GM12878 (cell line): Measurements from ENCODE around the gene PAPLN.

Source experiments
- HCFC1 ChIP-seq: fragments of 150-350 bp; IDR thresholded peaks from 2 replicates; pipeline ENCODE4 v1.6.1; 2014; ENCODE audit warnings: low read length
- MTA2 ChIP-seq: fragments of 450-650 bp; IDR thresholded peaks from 2 replicates; pipeline ENCODE4 v1.6.1; 2016; ENCODE audit warnings: low read depth, mild to moderate bottlenecking, moderate library complexity
- MXI1 ChIP-seq: fragments of 150-350 bp; IDR thresholded peaks from 2 replicates; pipeline ENCODE4 v1.6.1; 2011; ENCODE audit warnings: low read depth, mild to moderate bottlenecking, inconsistent platforms, low read length, improper control_type of control experiment
- POLR2A ChIP-seq: IDR thresholded peaks from 2 replicates; pipeline ENCODE4 v1.6.1; 2011; ENCODE audit warnings: low read depth, mild to moderate bottlenecking, low read length
- RFX5 ChIP-seq: IDR thresholded peaks from 2 replicates; pipeline ENCODE4 v1.6.1; 2011; ENCODE audit warnings: low read depth, low read length, improper control_type of control experiment
- TF ChIP-seq, protein P1 (sequence below): fragments of 450-650 bp; formaldehyde crosslinking; IDR thresholded peaks from 2 replicates; pipeline ENCODE4 v1.4.0; 2020; ENCODE audit warnings: mild to moderate bottlenecking, moderate library complexity
- TF ChIP-seq, protein P2 (sequence below): fragments of 450-650 bp; IDR thresholded peaks from 2 replicates; pipeline ENCODE4 v1.6.1; 2017; ENCODE audit warnings: mild to moderate bottlenecking
- TF ChIP-seq, protein P3 (sequence below), 3 experiments: IDR thresholded peaks in 2 of 3; conservative IDR thresholded peaks in 1 of 3; 2 replicates each; pipeline ENCODE4 v1.5.1; 2011; ENCODE audit warnings: low read depth in 3 of 3, low read length in 3 of 3, mild to moderate bottlenecking in 3 of 3, control low read depth in 2 of 3, moderate library complexity in 2 of 3, inconsistent platforms in 1 of 3, mixed read lengths in 1 of 3; ENCODE audit not compliant: control insufficient read depth in 2 of 3, insufficient read depth in 1 of 3; ENCODE audit errors: extremely low read depth in 1 of 3

DNA sequence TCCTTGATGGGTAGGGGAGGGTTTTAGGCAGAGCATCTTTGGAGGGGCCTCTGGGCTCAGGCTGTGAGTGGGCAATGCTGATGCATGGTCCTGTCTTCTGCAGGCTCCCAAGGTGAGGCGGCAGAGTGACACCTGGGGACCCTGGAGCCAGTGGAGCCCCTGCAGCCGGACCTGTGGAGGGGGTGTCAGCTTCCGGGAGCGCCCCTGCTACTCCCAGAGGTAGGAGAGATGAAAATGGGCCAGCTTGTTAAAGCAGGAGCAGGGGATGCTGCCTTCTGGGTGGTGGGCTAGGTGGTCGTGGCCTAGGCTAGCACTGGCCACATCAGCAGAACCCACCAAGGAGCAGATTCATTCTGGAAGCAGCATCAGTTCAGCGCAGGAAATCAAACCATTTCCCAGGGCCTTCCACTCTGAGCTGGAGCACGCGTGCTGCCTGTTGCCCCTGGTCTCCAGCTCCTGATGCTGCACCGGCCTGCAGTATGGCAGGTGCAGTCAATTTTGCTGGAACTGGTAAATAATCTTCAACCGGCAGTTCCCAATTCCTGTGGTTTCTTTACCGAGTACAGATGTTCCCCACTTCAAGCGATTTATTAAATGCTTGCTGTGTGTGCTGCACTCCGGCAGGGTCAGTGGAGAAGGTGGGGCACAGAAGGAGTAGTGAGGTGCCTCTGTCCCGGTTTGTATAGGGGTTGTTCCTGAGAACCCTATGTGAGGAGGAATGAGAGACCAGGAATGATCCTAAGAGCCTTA lies 7.4 kb downstream of the PAPLN start:
- TF ChIP-seq MXI1 (no peak), HCFC1 (no peak), RFX5 (no peak), POLR2A (no peak), MTA2 (no peak)
- TF ChIP-seq, protein P1, sequence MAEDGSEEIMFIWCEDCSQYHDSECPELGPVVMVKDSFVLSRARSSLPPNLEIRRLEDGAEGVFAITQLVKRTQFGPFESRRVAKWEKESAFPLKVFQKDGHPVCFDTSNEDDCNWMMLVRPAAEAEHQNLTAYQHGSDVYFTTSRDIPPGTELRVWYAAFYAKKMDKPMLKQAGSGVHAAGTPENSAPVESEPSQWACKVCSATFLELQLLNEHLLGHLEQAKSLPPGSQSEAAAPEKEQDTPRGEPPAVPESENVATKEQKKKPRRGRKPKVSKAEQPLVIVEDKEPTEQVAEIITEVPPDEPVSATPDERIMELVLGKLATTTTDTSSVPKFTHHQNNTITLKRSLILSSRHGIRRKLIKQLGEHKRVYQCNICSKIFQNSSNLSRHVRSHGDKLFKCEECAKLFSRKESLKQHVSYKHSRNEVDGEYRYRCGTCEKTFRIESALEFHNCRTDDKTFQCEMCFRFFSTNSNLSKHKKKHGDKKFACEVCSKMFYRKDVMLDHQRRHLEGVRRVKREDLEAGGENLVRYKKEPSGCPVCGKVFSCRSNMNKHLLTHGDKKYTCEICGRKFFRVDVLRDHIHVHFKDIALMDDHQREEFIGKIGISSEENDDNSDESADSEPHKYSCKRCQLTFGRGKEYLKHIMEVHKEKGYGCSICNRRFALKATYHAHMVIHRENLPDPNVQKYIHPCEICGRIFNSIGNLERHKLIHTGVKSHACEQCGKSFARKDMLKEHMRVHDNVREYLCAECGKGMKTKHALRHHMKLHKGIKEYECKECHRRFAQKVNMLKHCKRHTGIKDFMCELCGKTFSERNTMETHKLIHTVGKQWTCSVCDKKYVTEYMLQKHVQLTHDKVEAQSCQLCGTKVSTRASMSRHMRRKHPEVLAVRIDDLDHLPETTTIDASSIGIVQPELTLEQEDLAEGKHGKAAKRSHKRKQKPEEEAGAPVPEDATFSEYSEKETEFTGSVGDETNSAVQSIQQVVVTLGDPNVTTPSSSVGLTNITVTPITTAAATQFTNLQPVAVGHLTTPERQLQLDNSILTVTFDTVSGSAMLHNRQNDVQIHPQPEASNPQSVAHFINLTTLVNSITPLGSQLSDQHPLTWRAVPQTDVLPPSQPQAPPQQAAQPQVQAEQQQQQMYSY (CRISPR knock-in tag): no peak
- TF ChIP-seq, protein P2, sequence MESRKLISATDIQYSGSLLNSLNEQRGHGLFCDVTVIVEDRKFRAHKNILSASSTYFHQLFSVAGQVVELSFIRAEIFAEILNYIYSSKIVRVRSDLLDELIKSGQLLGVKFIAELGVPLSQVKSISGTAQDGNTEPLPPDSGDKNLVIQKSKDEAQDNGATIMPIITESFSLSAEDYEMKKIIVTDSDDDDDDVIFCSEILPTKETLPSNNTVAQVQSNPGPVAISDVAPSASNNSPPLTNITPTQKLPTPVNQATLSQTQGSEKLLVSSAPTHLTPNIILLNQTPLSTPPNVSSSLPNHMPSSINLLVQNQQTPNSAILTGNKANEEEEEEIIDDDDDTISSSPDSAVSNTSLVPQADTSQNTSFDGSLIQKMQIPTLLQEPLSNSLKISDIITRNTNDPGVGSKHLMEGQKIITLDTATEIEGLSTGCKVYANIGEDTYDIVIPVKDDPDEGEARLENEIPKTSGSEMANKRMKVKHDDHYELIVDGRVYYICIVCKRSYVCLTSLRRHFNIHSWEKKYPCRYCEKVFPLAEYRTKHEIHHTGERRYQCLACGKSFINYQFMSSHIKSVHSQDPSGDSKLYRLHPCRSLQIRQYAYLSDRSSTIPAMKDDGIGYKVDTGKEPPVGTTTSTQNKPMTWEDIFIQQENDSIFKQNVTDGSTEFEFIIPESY: no peak
- TF ChIP-seq, protein P3, sequence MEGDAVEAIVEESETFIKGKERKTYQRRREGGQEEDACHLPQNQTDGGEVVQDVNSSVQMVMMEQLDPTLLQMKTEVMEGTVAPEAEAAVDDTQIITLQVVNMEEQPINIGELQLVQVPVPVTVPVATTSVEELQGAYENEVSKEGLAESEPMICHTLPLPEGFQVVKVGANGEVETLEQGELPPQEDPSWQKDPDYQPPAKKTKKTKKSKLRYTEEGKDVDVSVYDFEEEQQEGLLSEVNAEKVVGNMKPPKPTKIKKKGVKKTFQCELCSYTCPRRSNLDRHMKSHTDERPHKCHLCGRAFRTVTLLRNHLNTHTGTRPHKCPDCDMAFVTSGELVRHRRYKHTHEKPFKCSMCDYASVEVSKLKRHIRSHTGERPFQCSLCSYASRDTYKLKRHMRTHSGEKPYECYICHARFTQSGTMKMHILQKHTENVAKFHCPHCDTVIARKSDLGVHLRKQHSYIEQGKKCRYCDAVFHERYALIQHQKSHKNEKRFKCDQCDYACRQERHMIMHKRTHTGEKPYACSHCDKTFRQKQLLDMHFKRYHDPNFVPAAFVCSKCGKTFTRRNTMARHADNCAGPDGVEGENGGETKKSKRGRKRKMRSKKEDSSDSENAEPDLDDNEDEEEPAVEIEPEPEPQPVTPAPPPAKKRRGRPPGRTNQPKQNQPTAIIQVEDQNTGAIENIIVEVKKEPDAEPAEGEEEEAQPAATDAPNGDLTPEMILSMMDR (IDR thresholded peaks at IDR 0.05 in 2 of 3, conservative IDR thresholded peaks at IDR 0.05 in 1 of 3; ENCODE audit: control insufficient read depth in 2 of 3, extremely low read depth in 1 of 3, insufficient read depth in 1 of 3, low read depth in 3 of 3, low read length in 3 of 3): no peak
